Activated CD4-positive, alpha-beta T cell treated with anti-CD3 and anti-CD28 coated beads, Interleukin-2, amount 50 U/mL, for 4 hours (primary cell): ENCODE data around the gene RAB7B.

Experiments used
- DNase-seq, 2 experiments: peaks; one replicate each; pipeline ENCODE4 v3.0.0-alpha.2; 2020

RAB7B gene

GRCh38 chr1:205972491-205973168 is 30.6 kb downstream of the RAB7B start:
- DNase-seq, result no peak

GRCh38 chr1:205972081-205972480 is 31.1 kb downstream of the RAB7B start:
- no peak for DNase-seq

- DNase-seq, result no peak
Observed at GRCh38 chr1:205971082-205971481, 32.1 kb downstream of the RAB7B start.

GRCh38 chr1:205970486-205970885 is 32.7 kb downstream of the RAB7B start:
- no peak for DNase-seq

GRCh38 chr1:205969229-205969628 is 34.0 kb downstream of the RAB7B start:
- no peak for DNase-seq

GRCh38 chr1:205967554-205968335 is 35.5 kb downstream of the RAB7B start:
- DNase-seq, result no peak

GRCh38 chr1:205965036-205965884 is 37.9 kb downstream of the RAB7B start:
- DNase-seq, result no peak

- DNase-seq, result no peak
Observed at GRCh38 chr1:205963352-205964155, 39.6 kb downstream of the RAB7B start.

- DNase-seq, result no peak
Observed at GRCh38 chr1:205962821-205963221, 40.4 kb downstream of the RAB7B start.

- DNase-seq, result no peak
Observed at GRCh38 chr1:205961991-205962820, 41.0 kb downstream of the RAB7B start.

GRCh38 chr1:205961405-205961804 is 41.8 kb downstream of the RAB7B start:
- DNase-seq, result no peak

- DNase-seq, result no peak
Observed at GRCh38 chr1:205959789-205960188, 43.4 kb downstream of the RAB7B start.

- no peak for DNase-seq
Observed at GRCh38 chr1:205955499-205955898, 47.7 kb downstream of the RAB7B start.

GRCh38 chr1:205954819-205955404 is 48.3 kb downstream of the RAB7B start:
- no peak for DNase-seq

- no peak for DNase-seq
Observed at GRCh38 chr1:205951746-205952145, 51.4 kb downstream of the RAB7B start.

- DNase-seq, result no peak
Observed at GRCh38 chr1:205950826-205951549, 52.2 kb downstream of the RAB7B start.

GRCh38 chr1:205950280-205950679 is 52.9 kb downstream of the RAB7B start:
- DNase-seq, result no peak

GRCh38 chr1:205949753-205950152 is 53.4 kb downstream of the RAB7B start:
- no peak for DNase-seq

GRCh38 chr1:205948886-205949285 is 54.3 kb downstream of the RAB7B start:
- no peak for DNase-seq

- DNase-seq, result no peak
Observed at GRCh38 chr1:205948039-205948438, 55.2 kb downstream of the RAB7B start.

GRCh38 chr1:205947024-205947423 is 56.2 kb downstream of the RAB7B start:
- DNase-seq, result no peak
